H1 (cell line): ENCODE data around the gene RAD51B.
"Not testable (repeated sequence)": the region's sequence is repeated elsewhere in the genome, so short reads cannot be mapped to it uniquely, and the experiment has no call there.

Experiments used
- BACH1 ChIP-seq: IDR thresholded peaks from 2 replicates; pipeline ENCODE4 v1.6.1; 2012; ENCODE audit warnings: low read length, improper control_type of control experiment
- CREB1 ChIP-seq: IDR thresholded peaks from 2 replicates; pipeline ENCODE4 v1.6.1; 2012; ENCODE audit warnings: inconsistent platforms
- CTCF ChIP-seq, 3 experiments: IDR thresholded peaks; 1 replicate in 2 of 3; 2 replicates in 1 of 3; pipeline versions ENCODE4 v1.5.1 to v1.6.1; 2011; ENCODE audit warnings: low read length in 3 of 3, mild to moderate bottlenecking in 3 of 3, inconsistent platforms in 2 of 3, low read depth in 1 of 3, moderate library complexity in 1 of 3; ENCODE audit not compliant: insufficient read depth in 1 of 3; ENCODE audit errors: control extremely low read depth in 1 of 3
- EZH2 ChIP-seq: fragments of 200-600 bp; sonication (generic); IDR thresholded peaks from 2 replicates; pipeline ENCODE4 v1.7.1; 2012; ENCODE audit warnings: low read depth, mild to moderate bottlenecking, moderate library complexity, low read length, inconsistent platforms; ENCODE audit not compliant: severe bottlenecking
- MAFK ChIP-seq: IDR thresholded peaks from 2 replicates; pipeline ENCODE4 v1.6.1; 2012; ENCODE audit warnings: low read depth, mild to moderate bottlenecking, improper control_type of control experiment, low read length
- NANOG ChIP-seq: IDR thresholded peaks from 2 replicates; pipeline ENCODE4 v1.6.1; 2011; ENCODE audit warnings: low read length, low read depth, mild to moderate bottlenecking, inconsistent platforms; ENCODE audit not compliant: insufficient read depth, poor library complexity, severe bottlenecking
- NRF1 ChIP-seq: IDR thresholded peaks from 2 replicates; pipeline ENCODE4 v1.6.1; 2011; ENCODE audit warnings: mild to moderate bottlenecking, low read depth, low read length, improper control_type of control experiment
- POLR2A ChIP-seq, 2 experiments: IDR thresholded peaks; 1 replicate in 1 of 2; 2 replicates in 1 of 2; pipeline ENCODE4 v1.6.1; 2011; ENCODE audit warnings: low read depth in 2 of 2, low read length in 2 of 2, mild to moderate bottlenecking in 2 of 2; ENCODE audit errors: control extremely low read depth in 1 of 2
- RXRA ChIP-seq: IDR thresholded peaks from 2 replicates; pipeline ENCODE4 v1.6.1; 2011; ENCODE audit warnings: low read depth, mild to moderate bottlenecking, low read length, moderate library complexity; ENCODE audit not compliant: insufficient read depth
- SP2 ChIP-seq: IDR thresholded peaks from 2 replicates; pipeline ENCODE4 v1.6.1; 2012; ENCODE audit warnings: mild to moderate bottlenecking, low read length, inconsistent platforms
- TAF7 ChIP-seq: optimal IDR thresholded peaks from 2 replicates; pipeline ENCODE3; 2011; ENCODE audit warnings: low read depth, mild to moderate bottlenecking, inconsistent platforms, low read length, moderate library complexity, borderline replicate concordance
- TCF12 ChIP-seq: IDR thresholded peaks from 2 replicates; pipeline ENCODE4 v1.6.1; 2011; ENCODE audit warnings: low read depth, mild to moderate bottlenecking, low read length
- YY1 ChIP-seq: IDR thresholded peaks from 2 replicates; pipeline ENCODE4 v1.6.1; 2011; ENCODE audit warnings: low read depth, mild to moderate bottlenecking, low read length

GRCh38 chr14:68031011-68031410, 211.4 kb downstream of the RAD51B start:
- not testable (repeated sequence) for TF ChIP-seq RXRA; POLR2A (IDR thresholded peaks at IDR 0.05; ENCODE audit: control extremely low read depth in 1 of 2, low read depth in 2 of 2, low read length in 2 of 2); CTCF (IDR thresholded peaks at IDR 0.05; ENCODE audit: control extremely low read depth in 1 of 3, insufficient read depth in 1 of 3, low read depth in 1 of 3, low read length in 3 of 3); BACH1; CREB1; NRF1; SP2; YY1; TCF12; EZH2; NANOG; TAF7; MAFK
